ENCODE results near the gene SEC16A.

Gene SEC16A

GRCh38 chr9:136494531-136495215, 11.8 kb upstream of the SEC16A start:
- TF ChIP-seq SPI1 (IDR thresholded peaks at IDR 0.05; ENCODE audit: borderline replicate concordance, low read depth) (no peak), CTCF (IDR thresholded peaks at IDR 0.05; ENCODE audit: insufficient read depth, low read length) (no peak), REST (IDR thresholded peaks at IDR 0.05; ENCODE audit: insufficient replicate concordance, low read depth) (no peak), GABPA (IDR thresholded peaks at IDR 0.05; ENCODE audit: low read depth) (no peak), POLR2AphosphoS5 (IDR thresholded peaks at IDR 0.05; ENCODE audit: low read depth) (no peak)
- Histone ChIP-seq H3K4me3 (replicated peaks; ENCODE audit: insufficient read depth, low read length) (no peak overlapping the region), H3K27ac (replicated peaks) (no peak overlapping the region), H3K27me3 (ENCODE audit: insufficient read depth, poor library complexity, severe bottlenecking) (no peaks in the 10 kb centered on the region)
- no peak for DNase-seq (ENCODE audit: low read depth in 1 of 2, low spot score in 1 of 2)

GRCh38 chr9:136494012-136494411, 11.2 kb upstream of the SEC16A start:
- TF ChIP-seq CTCF (IDR thresholded peaks at IDR 0.05; ENCODE audit: insufficient read depth, low read length) = no peak
- no peak for TF ChIP-seq GABPA (IDR thresholded peaks at IDR 0.05; ENCODE audit: low read depth)
- TF ChIP-seq SPI1 (IDR thresholded peaks at IDR 0.05; ENCODE audit: borderline replicate concordance, low read depth) = no peak
- TF ChIP-seq POLR2AphosphoS5 (IDR thresholded peaks at IDR 0.05; ENCODE audit: low read depth) = no peak
- no peak for TF ChIP-seq REST (IDR thresholded peaks at IDR 0.05; ENCODE audit: insufficient replicate concordance, low read depth)
- no peak overlapping the region for H3K27ac ChIP-seq (replicated peaks)
- no peaks in the 10 kb centered on the region for H3K27me3 ChIP-seq (ENCODE audit: insufficient read depth, poor library complexity, severe bottlenecking)
- DNase-seq (ENCODE audit: low read depth in 1 of 2, low spot score in 1 of 2) = no peak
- no peak overlapping the region for H3K4me3 ChIP-seq (replicated peaks; ENCODE audit: insufficient read depth, low read length)

GRCh38 chr9:136493567-136493971, 10.7 kb upstream of the SEC16A start:
- no peak for DNase-seq (ENCODE audit: low read depth in 1 of 2, low spot score in 1 of 2)

More at GRCh38 chr9:136493567-136493971, 10.7 kb upstream of the SEC16A start:
- H3K27ac ChIP-seq (replicated peaks) = no peak overlapping the region
- H3K4me3 ChIP-seq (replicated peaks; ENCODE audit: insufficient read depth, low read length) = no peak overlapping the region
- H3K27me3 ChIP-seq (ENCODE audit: insufficient read depth, poor library complexity, severe bottlenecking) = no peaks in the 10 kb centered on the region
- TF ChIP-seq CTCF (IDR thresholded peaks at IDR 0.05; ENCODE audit: insufficient read depth, low read length) (no peak), SPI1 (IDR thresholded peaks at IDR 0.05; ENCODE audit: borderline replicate concordance, low read depth) (no peak), POLR2AphosphoS5 (IDR thresholded peaks at IDR 0.05; ENCODE audit: low read depth) (no peak)
